ENCODE measurements around the gene TRIP10.
"Not testable (repeated sequence)": the region's sequence is repeated elsewhere in the genome, so short reads cannot be mapped to it uniquely, and the experiment has no call there.

Gene TRIP10

DNA sequence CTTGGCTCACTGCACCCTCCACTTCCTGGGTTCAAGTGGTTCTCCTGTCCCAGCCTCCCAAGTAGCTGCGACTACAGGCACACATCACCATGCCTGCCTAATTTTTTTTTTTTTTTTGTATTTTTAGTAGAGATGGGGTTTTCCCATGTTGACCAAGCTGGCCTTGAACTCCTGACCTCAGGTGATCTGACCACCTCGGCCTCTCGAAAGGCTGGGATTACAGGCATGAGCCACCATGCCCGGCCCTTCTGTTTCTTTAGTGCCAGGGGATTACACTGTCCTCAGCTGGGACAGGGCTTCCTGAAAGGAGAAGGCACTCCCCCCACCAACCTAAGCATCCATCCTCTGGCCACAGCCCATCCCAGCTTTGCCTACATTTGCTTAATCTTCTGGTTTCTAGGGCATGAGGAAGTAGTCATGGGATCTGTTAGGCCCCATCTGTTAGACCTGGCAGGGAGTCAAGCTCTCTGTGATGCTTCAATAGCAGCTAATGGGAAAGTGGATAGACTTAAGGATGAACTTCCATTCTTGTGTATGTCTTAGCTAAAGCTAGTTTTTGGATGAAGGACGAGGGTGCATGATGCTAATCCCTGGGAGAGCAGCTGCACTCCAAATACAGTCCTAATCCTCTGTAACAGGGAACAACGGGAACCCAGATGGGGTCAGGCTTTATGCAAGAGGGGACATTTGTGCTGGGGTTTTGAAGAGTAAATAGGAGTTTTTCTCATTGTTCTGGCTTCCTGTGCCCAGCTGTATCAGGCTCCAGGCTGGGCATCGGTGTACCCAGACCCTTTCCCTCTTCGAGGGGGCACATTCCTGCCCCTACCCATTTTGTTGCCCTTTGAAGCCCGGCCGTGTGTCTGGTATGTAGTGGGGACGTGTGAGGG is 35.6 kb downstream of the TRIP10 start:
- no peak for TF ChIP-seq CTCF (IDR thresholded peaks at IDR 0.05; ENCODE audit: insufficient read depth, low read length, missing control alignments)
- ChIA-PET POLR2A (no interaction called here), CTCF (no interaction called here)
- H3K4me3 ChIP-seq (ENCODE audit: low read depth, low read length), result no peak overlapping the region
- no peak for DNase-seq (ENCODE audit: low read depth, low spot score)

GRCh38 chr19:6776045-6776444 is 36.6 kb downstream of the TRIP10 start:
- CTCF ChIA-PET; POLR2A ChIA-PET; DNase-seq (ENCODE audit: low read depth, low spot score); H3K4me3 ChIP-seq (ENCODE audit: low read depth, low read length): not testable (repeated sequence)

DNA sequence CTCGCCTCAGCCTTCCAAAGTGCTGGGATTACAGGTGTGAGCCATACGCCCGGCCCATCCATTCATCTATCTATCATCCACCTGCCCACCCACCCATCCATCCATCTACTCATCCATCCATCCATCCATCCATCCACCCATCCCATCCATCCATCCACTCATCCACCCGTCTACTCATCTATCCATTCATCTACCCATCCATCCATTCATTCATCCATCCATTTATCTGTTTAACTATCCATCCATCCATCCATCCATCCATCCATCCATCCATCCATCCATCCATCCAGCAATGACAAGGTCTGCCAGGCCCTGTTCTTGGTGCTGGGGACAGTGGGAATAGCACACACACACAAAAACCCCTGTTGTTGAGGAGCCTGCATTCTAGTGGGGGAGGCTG is 37.5 kb downstream of the TRIP10 start:
- H3K4me3 ChIP-seq (ENCODE audit: low read depth, low read length), result no peak overlapping the region
- CTCF ChIA-PET, result no interaction called here
- TF ChIP-seq CTCF (IDR thresholded peaks at IDR 0.05; ENCODE audit: insufficient read depth, low read length, missing control alignments), result no peak
- no peak for DNase-seq (ENCODE audit: low read depth, low spot score)
- POLR2A ChIA-PET, result no interaction called here

DNA sequence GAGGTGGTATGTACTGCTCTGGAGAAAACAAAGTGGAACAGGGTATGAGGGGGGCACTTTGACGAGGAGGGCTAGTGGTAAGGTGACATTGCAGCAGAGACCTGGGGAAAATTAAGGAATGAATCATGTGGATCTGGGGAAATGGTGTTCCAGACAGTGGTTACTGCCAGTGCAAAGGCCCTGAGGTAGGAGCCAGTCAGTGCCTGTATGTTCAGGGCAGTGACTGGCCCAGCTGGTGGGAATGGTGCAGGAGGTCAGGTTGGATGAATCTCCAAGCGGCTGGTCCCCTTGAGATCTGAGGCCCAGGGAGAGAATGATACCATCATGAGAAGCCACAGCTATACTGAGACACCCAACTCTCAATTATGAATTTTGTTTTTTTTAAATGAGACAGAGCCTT is 38.0 kb downstream of the TRIP10 start:
- no peak for TF ChIP-seq CTCF (IDR thresholded peaks at IDR 0.05; ENCODE audit: insufficient read depth, low read length, missing control alignments)
- CTCF ChIA-PET, result no interaction called here
- POLR2A ChIA-PET, result no interaction called here
- DNase-seq (ENCODE audit: low read depth, low spot score), result no peak
- H3K4me3 ChIP-seq (ENCODE audit: low read depth, low read length), result no peak overlapping the region

DNA sequence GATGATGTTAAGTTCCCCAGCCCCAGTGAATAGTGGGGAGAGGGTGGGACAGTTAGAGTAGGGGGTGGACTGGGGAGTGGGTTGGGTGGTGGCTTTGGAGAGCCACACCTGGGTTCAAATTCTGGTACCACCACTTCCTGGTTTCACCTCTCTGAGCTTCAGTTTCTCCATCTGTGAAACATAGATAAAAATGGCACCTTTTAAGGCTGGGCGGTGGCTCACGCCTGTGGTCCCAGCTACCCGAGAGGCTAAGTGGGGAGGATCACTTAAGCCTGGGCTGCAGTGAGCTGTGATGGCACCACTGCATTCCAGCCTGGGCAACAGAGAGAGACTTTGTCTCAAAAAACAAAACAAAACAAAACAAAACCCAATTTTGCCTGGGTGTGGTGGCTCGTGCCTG is 38.9 kb downstream of the TRIP10 start:
- H3K4me3 ChIP-seq (ENCODE audit: low read depth, low read length), result no peak overlapping the region
- no peak for TF ChIP-seq CTCF (IDR thresholded peaks at IDR 0.05; ENCODE audit: insufficient read depth, low read length, missing control alignments)
- ChIA-PET POLR2A (no interaction called here), CTCF (no interaction called here)
- DNase-seq (ENCODE audit: low read depth, low spot score), result no peak

DNA sequence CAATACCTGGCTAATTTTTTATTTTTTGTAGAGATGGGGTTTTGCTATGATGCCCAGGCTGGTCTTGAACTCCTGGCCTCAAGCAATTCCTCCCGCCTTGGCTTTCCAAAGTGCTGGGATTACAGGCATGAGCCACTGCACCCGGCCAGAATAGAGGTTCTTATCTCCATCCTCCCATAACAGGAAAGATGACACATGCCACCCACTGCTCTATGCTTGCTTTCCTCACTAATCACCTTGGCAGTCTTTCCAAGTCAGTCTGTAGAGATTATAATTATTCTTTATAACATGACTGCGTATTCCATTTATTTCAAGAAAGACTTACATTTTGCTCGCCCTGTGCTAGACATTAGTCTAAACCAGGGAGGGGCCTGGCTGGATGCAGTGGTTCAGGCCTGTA is 39.7 kb downstream of the TRIP10 start:
- TF ChIP-seq CTCF (IDR thresholded peaks at IDR 0.05; ENCODE audit: insufficient read depth, low read length, missing control alignments), result no peak
- CTCF ChIA-PET, result no interaction called here

DNA sequence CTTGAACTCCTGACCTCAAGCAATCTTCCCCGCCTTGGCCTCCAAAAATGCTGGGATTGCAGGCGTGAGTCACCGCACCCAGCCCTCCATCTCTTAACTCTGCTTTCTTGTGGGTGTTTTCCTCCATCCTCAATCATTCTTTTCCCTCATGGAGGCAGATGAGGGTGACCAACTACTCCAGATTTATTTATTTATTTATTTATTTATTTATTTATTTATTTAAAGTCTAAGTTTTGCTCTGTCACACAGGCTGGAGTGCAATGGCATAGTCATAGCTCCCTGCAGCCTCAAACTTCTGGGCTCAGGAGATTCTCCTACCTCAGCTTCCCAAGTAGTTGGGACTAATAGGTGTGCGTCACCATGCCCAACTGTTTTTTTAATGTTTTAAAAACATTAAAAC is 47.9 kb downstream of the TRIP10 start:
- DNase-seq (ENCODE audit: low read depth, low spot score), result no peak
- POLR2A ChIA-PET, result no interaction called here
- TF ChIP-seq CTCF (IDR thresholded peaks at IDR 0.05; ENCODE audit: insufficient read depth, low read length, missing control alignments), result no peak
- CTCF ChIA-PET, result no interaction called here
- H3K4me3 ChIP-seq (ENCODE audit: low read depth, low read length), result no peak overlapping the region

More for the DNA sequence above, 39.7 kb downstream of the TRIP10 start:
- POLR2A ChIA-PET, result no interaction called here
- no peak for DNase-seq (ENCODE audit: low read depth, low spot score)
- no peak overlapping the region for H3K4me3 ChIP-seq (ENCODE audit: low read depth, low read length)
